CD4-positive, alpha-beta memory T cell (primary cell): ENCODE data around the gene PIEZO2. TPM values are rescaled to one million over a fixed set of nuclear protein-coding genes. Genes with fewer than 3 reads are reported as not detected.

Experiments used
- CTCF ChIA-PET: fragments of 350-600 bp; sonication (Branson Sonifier 250); formaldehyde crosslinking; loops from one replicate; lab custom pipeline; 2021; ENCODE audit warnings: inconsistent platforms; ENCODE audit not compliant: partially characterized antibody; lab: Charles Lee
- POLR2A ChIA-PET: fragments of 350-600 bp; sonication (Branson Sonifier 250); formaldehyde crosslinking; loops from one replicate; lab custom pipeline; 2021; ENCODE audit not compliant: partially characterized antibody; lab: Charles Lee
- DNase-seq, 5 donors: peaks; one replicate each; pipeline versions ENCODE4 v3.0.0 to v3.0.0-alpha.2; 2020 to 2022; ENCODE audit warnings: mixed read lengths in 1 of 5
- H3K27ac ChIP-seq: one replicate; pipeline ENCODE4 v1.7.0; 2013; ENCODE audit warnings: low read depth, low read length
- H3K27me3 ChIP-seq: 2 replicates; pipeline ENCODE4 v1.7.0; 2013; ENCODE audit warnings: mild to moderate bottlenecking, low read length, moderate library complexity; ENCODE audit not compliant: insufficient read depth
- H3K36me3 ChIP-seq: 2 replicates; pipeline ENCODE4 v1.7.0; 2013; ENCODE audit warnings: mild to moderate bottlenecking, low read length, moderate library complexity; ENCODE audit not compliant: insufficient read depth
- H3K4me1 ChIP-seq: 2 replicates; pipeline ENCODE4 v1.7.0; 2013; ENCODE audit warnings: mild to moderate bottlenecking, low read length, moderate library complexity; ENCODE audit not compliant: insufficient read depth
- H3K4me3 ChIP-seq, 2 donors: one replicate each; pipeline ENCODE4 v1.7.0; 2013; ENCODE audit warnings: low read length in 2 of 2, mild to moderate bottlenecking in 1 of 2
- H3K9me3 ChIP-seq, 2 donors: one replicate each; pipeline ENCODE4 v1.7.0; 2013; ENCODE audit warnings: low read length in 2 of 2, control low read depth in 1 of 2; ENCODE audit not compliant: control insufficient read depth in 1 of 2
- H3K27ac Mint-ChIP-seq, 7 donors: one replicate each; pipeline ENCODE4 v1.8.0; 2020 to 2021; ENCODE audit warnings: mixed read lengths in 7 of 7, mild to moderate bottlenecking in 6 of 7, inconsistent platforms in 3 of 7, moderate library complexity in 3 of 7
- H3K27me3 Mint-ChIP-seq, 2 donors: one replicate each; pipeline ENCODE4 v1.8.0; 2020 to 2021; ENCODE audit warnings: mixed read lengths in 2 of 2
- H3K36me3 Mint-ChIP-seq, 2 donors: one replicate each; pipeline ENCODE4 v1.8.0; 2020 to 2021; ENCODE audit warnings: mixed read lengths in 2 of 2, inconsistent platforms in 1 of 2, mild to moderate bottlenecking in 1 of 2
- H3K4me1 Mint-ChIP-seq, 4 donors: one replicate each; pipeline ENCODE4 v1.8.0; 2020 to 2021; ENCODE audit warnings: mixed read lengths in 4 of 4, mild to moderate bottlenecking in 1 of 4
- H3K4me3 Mint-ChIP-seq, 8 donors: one replicate each; pipeline ENCODE4 v1.8.0; 2020 to 2021; ENCODE audit warnings: mixed read lengths in 8 of 8, mild to moderate bottlenecking in 7 of 8, moderate library complexity in 6 of 8, inconsistent platforms in 3 of 8
- H3K9me3 Mint-ChIP-seq, 8 donors: one replicate each; pipeline ENCODE4 v1.8.0; 2020 to 2021; ENCODE audit warnings: mixed read lengths in 8 of 8, mild to moderate bottlenecking in 5 of 8, inconsistent platforms in 3 of 8, moderate library complexity in 1 of 8
- intact Hi-C: fragments of 100-400 bp; cut with micrococcal nuclease; formaldehyde crosslinking; loops from one replicate; pipeline ENCODE4 v1.15.1; 2023
- polyA plus RNA-seq, 2 donors: library from polyadenylated mRNA; unstranded; fragments of 300-500 nt; fragmentation: Illumina TruSeq; gene quantifications; one replicate each; pipeline ENCODE4 v1.2.3, GENCODE V29; 2021
- total RNA-seq, 2 experiments: library from RNA; stranded (reverse); gene quantifications; one replicate each; pipeline ENCODE4 v1.2.3, GENCODE V29; 2021

PIEZO2 gene
- total and polyA plus RNA-seq, 4 experiments from 2014 or later, result not detected

GRCh38 chr18:10890022-10890421 lies 259.3 kb downstream of the PIEZO2 start:
- Histone ChIP-seq H3K4me1 (no peaks in the 10 kb centered on the region), H3K9me3 (no peaks in the 10 kb centered on the region), H3K4me3 (no peak overlapping the region), H3K36me3 (no peaks in the 10 kb centered on the region), H3K27ac (no peak overlapping the region), H3K27me3 (no peaks in the 10 kb centered on the region)
- Mint-ChIP-seq H3K9me3 (peaks cover 0 to 5% (median 0%) of the 10 kb centered on the region in 8 donors), H3K27ac (no peak overlapping the region), H3K36me3 (no peaks in the 10 kb centered on the region), H3K27me3 (peaks cover 0 to 7% of the 10 kb centered on the region in 2 donors), H3K4me1 (peaks cover 0 to 5% (median 2%) of the 10 kb centered on the region in 4 donors), H3K4me3 (no peak overlapping the region)
- POLR2A ChIA-PET, result no interaction called here
- intact Hi-C loops, result no loop called here
- no peak for DNase-seq
- CTCF ChIA-PET, result no interaction called here

GRCh38 chr18:10878703-10879102 lies 270.7 kb downstream of the PIEZO2 start:
- H3K27ac ChIP-seq, result no peak overlapping the region
- H3K9me3 Mint-ChIP-seq, result peaks cover 0 to 7% (median 0%) of the 10 kb centered on the region in 8 donors
- ChIA-PET CTCF (no interaction called here), POLR2A (no interaction called here)
- H3K4me3 ChIP-seq, result no peak overlapping the region
- H3K9me3 ChIP-seq, result no peaks in the 10 kb centered on the region
- H3K4me1 ChIP-seq, result no peaks in the 10 kb centered on the region
- H3K4me3 Mint-ChIP-seq, result no peak overlapping the region
- intact Hi-C loops, result no loop called here
- no peak overlapping the region for H3K27ac Mint-ChIP-seq
- H3K27me3 Mint-ChIP-seq, result peaks cover 0 to 1% of the 10 kb centered on the region in 2 donors
- H3K4me1 Mint-ChIP-seq, result no peaks in the 10 kb centered on the region
- H3K36me3 Mint-ChIP-seq, result no peaks in the 10 kb centered on the region
- no peaks in the 10 kb centered on the region for H3K27me3 ChIP-seq
- no peaks in the 10 kb centered on the region for H3K36me3 ChIP-seq
- DNase-seq, result no peak

- H3K27me3 Mint-ChIP-seq, result peaks cover 0 to 1% of the 10 kb centered on the region in 2 donors
- CTCF ChIA-PET, result no interaction called here
- intact Hi-C loops, result no loop called here
- H3K9me3 Mint-ChIP-seq, result peaks cover 0 to 7% (median 0%) of the 10 kb centered on the region in 8 donors
- H3K36me3 ChIP-seq, result no peaks in the 10 kb centered on the region
- no peaks in the 10 kb centered on the region for H3K9me3 ChIP-seq
- H3K27ac ChIP-seq, result no peak overlapping the region
- H3K4me3 ChIP-seq, result no peak overlapping the region
- no peak overlapping the region for H3K4me3 Mint-ChIP-seq
- DNase-seq, result no peak
- POLR2A ChIA-PET, result no interaction called here
- no peaks in the 10 kb centered on the region for H3K4me1 Mint-ChIP-seq
- H3K27me3 ChIP-seq, result no peaks in the 10 kb centered on the region
- no peak overlapping the region for H3K27ac Mint-ChIP-seq
- no peaks in the 10 kb centered on the region for H3K4me1 ChIP-seq
- H3K36me3 Mint-ChIP-seq, result no peaks in the 10 kb centered on the region
Observed at GRCh38 chr18:10877987-10878386, 271.4 kb downstream of the PIEZO2 start.

- ChIA-PET POLR2A (no interaction called here), CTCF (no interaction called here)
- no peak overlapping the region for H3K4me3 Mint-ChIP-seq
- H3K36me3 Mint-ChIP-seq, result no peaks in the 10 kb centered on the region
- H3K4me3 ChIP-seq, result no peak overlapping the region
- H3K36me3 ChIP-seq, result no peaks in the 10 kb centered on the region
- no peak overlapping the region for H3K27ac ChIP-seq
- H3K9me3 Mint-ChIP-seq, result peaks cover 0 to 7% (median 0%) of the 10 kb centered on the region in 8 donors
- no peak for DNase-seq
- no peaks in the 10 kb centered on the region for H3K4me1 ChIP-seq
- intact Hi-C loops, result no loop called here
- no peaks in the 10 kb centered on the region for H3K9me3 ChIP-seq
- no peaks in the 10 kb centered on the region for H3K4me1 Mint-ChIP-seq
- H3K27me3 Mint-ChIP-seq, result peaks cover 0 to 1% of the 10 kb centered on the region in 2 donors
- H3K27ac Mint-ChIP-seq, result no peak overlapping the region
- H3K27me3 ChIP-seq, result no peaks in the 10 kb centered on the region
Observed at GRCh38 chr18:10875811-10876210, 273.6 kb downstream of the PIEZO2 start.

- POLR2A ChIA-PET, result no interaction called here
- Mint-ChIP-seq H3K4me1 (no peaks in the 10 kb centered on the region), H3K27me3 (no peaks in the 10 kb centered on the region), H3K36me3 (no peaks in the 10 kb centered on the region), H3K4me3 (no peak overlapping the region), H3K27ac (no peak overlapping the region), H3K9me3 (peaks cover 0 to 3% (median 0%) of the 10 kb centered on the region in 8 donors)
- no peak overlapping the region for H3K27ac ChIP-seq
- no peaks in the 10 kb centered on the region for H3K27me3 ChIP-seq
- no peak overlapping the region for H3K4me3 ChIP-seq
- H3K4me1 ChIP-seq, result no peaks in the 10 kb centered on the region
- intact Hi-C loops, result no loop called here
- CTCF ChIA-PET, result no interaction called here
- DNase-seq, result no peak
- H3K36me3 ChIP-seq, result no peaks in the 10 kb centered on the region
- H3K9me3 ChIP-seq, result no peaks in the 10 kb centered on the region
Observed at GRCh38 chr18:10872304-10872703, 277.1 kb downstream of the PIEZO2 start.

- no peak overlapping the region for H3K4me3 ChIP-seq
- Mint-ChIP-seq H3K4me3 (no peak overlapping the region), H3K4me1 (no peaks in the 10 kb centered on the region), H3K27ac (no peak overlapping the region), H3K36me3 (no peaks in the 10 kb centered on the region), H3K27me3 (peaks cover 0 to 2% of the 10 kb centered on the region in 2 donors), H3K9me3 (peaks cover 0 to 9% (median 6%) of the 10 kb centered on the region in 8 donors)
- POLR2A ChIA-PET, result no interaction called here
- intact Hi-C loops, result no loop called here
- no peaks in the 10 kb centered on the region for H3K27me3 ChIP-seq
- no peak for DNase-seq
- H3K27ac ChIP-seq, result no peak overlapping the region
- H3K4me1 ChIP-seq, result no peaks in the 10 kb centered on the region
- no peaks in the 10 kb centered on the region for H3K9me3 ChIP-seq
- H3K36me3 ChIP-seq, result no peaks in the 10 kb centered on the region
- CTCF ChIA-PET, result interaction anchor here (1.2 to 1.3 kb wide), 2 partner anchors 10 to 13 kb away, joined by 3 read pairs; no protein-coding TSS in a partner anchor
Observed at GRCh38 chr18:10864722-10865121, 284.6 kb downstream of the PIEZO2 start.

GRCh38 chr18:10863026-10863425 lies 286.3 kb downstream of the PIEZO2 start:
- ChIA-PET POLR2A (no interaction called here), CTCF (no interaction called here)
- Histone ChIP-seq H3K9me3 (no peaks in the 10 kb centered on the region), H3K27me3 (no peaks in the 10 kb centered on the region), H3K4me1 (no peaks in the 10 kb centered on the region), H3K27ac (no peak overlapping the region), H3K36me3 (no peaks in the 10 kb centered on the region), H3K4me3 (no peak overlapping the region)
- Mint-ChIP-seq H3K9me3 (peaks cover 0 to 9% (median 6%) of the 10 kb centered on the region in 8 donors), H3K36me3 (no peaks in the 10 kb centered on the region), H3K27ac (no peak overlapping the region), H3K27me3 (peaks cover 0 to 2% of the 10 kb centered on the region in 2 donors), H3K4me3 (no peak overlapping the region), H3K4me1 (no peaks in the 10 kb centered on the region)
- no peak for DNase-seq
- intact Hi-C loops, result no loop called here

- no peaks in the 10 kb centered on the region for H3K36me3 ChIP-seq
- CTCF ChIA-PET, result no interaction called here
- no peaks in the 10 kb centered on the region for H3K27me3 ChIP-seq
- H3K36me3 Mint-ChIP-seq, result no peaks in the 10 kb centered on the region
- H3K4me1 Mint-ChIP-seq, result no peaks in the 10 kb centered on the region
- intact Hi-C loops, result no loop called here
- POLR2A ChIA-PET, result no interaction called here
- DNase-seq, result no peak
- H3K27ac Mint-ChIP-seq, result no peak overlapping the region
- no peaks in the 10 kb centered on the region for H3K9me3 ChIP-seq
- H3K4me1 ChIP-seq, result no peaks in the 10 kb centered on the region
- H3K4me3 Mint-ChIP-seq, result no peak overlapping the region
- H3K27ac ChIP-seq, result no peak overlapping the region
- no peak overlapping the region for H3K4me3 ChIP-seq
- H3K9me3 Mint-ChIP-seq, result peaks cover 0 to 9% (median 6%) of the 10 kb centered on the region in 8 donors
- H3K27me3 Mint-ChIP-seq, result peaks cover 1 to 7% of the 10 kb centered on the region in 2 donors
Observed at GRCh38 chr18:10860928-10861327, 288.4 kb downstream of the PIEZO2 start.
